BLaER1 treated with 17β-estradiol and CSF1 and Interleukin-3, amounts not matched to agents 10 nM and 100 nM (cell line): ENCODE data around the gene NCOA6.
"Not testable (repeated sequence)": the region's sequence is repeated elsewhere in the genome, so short reads cannot be mapped to it uniquely, and the experiment has no call there.

Experiments
- H3K27ac ChIP-seq, 11 experiments: shearing (Covaris generic); formaldehyde crosslinking; 2 replicates each; pipeline ENCODE4 v1.8.1; 2022
- H3K27me3 ChIP-seq, 11 experiments: shearing (Covaris generic); formaldehyde crosslinking; 2 replicates each; pipeline ENCODE4 v1.8.1; 2022
- H3K36me3 ChIP-seq, 11 experiments: shearing (Covaris generic); formaldehyde crosslinking; 2 replicates each; pipeline ENCODE4 v1.8.1; 2022
- H3K4me1 ChIP-seq, 10 experiments: shearing (Covaris generic); formaldehyde crosslinking; 2 replicates each; pipeline ENCODE4 v1.8.1; 2022
- H3K4me2 ChIP-seq, 11 experiments: shearing (Covaris generic); formaldehyde crosslinking; 2 replicates each; pipeline ENCODE4 v1.8.1; 2022
- H3K4me3 ChIP-seq, 10 experiments: shearing (Covaris generic); formaldehyde crosslinking; 2 replicates each; pipeline ENCODE4 v1.8.1; 2022
- H3K9ac ChIP-seq, 11 experiments: shearing (Covaris generic); formaldehyde crosslinking; 2 replicates each; pipeline ENCODE4 v1.8.1; 2022
- H3K9me3 ChIP-seq, 11 experiments: shearing (Covaris generic); formaldehyde crosslinking; replicated peaks in 1 of 11; 2 replicates each; pipeline ENCODE4 v1.8.1; 2022
- H4K20me1 ChIP-seq, 11 experiments: shearing (Covaris generic); formaldehyde crosslinking; 2 replicates each; pipeline ENCODE4 v1.8.1; 2022
- Cebpa-rat ChIP-seq, 11 experiments: shearing (Covaris generic); IDR thresholded peaks; 2 replicates each; pipeline ENCODE4 v1.8.1; 2022

NCOA6 gene

GRCh38 chr20:34798328-34798727 is 27.1 kb downstream of the NCOA6 start:
- H3K4me3 ChIP-seq, result no peak overlapping the region
- H4K20me1 ChIP-seq, result peaks cover 13 to 98% (median 54%) of the 10 kb centered on the region in 11 experiments; a peak in 20 of 22 replicates
- H3K9ac ChIP-seq, result no peak overlapping the region
- no peak for TF ChIP-seq Cebpa-rat (IDR thresholded peaks at IDR 0.05)
- H3K27me3 ChIP-seq, result no peaks in the 10 kb centered on the region
- H3K36me3 ChIP-seq, result peaks cover 24 to 54% (median 36%) of the 10 kb centered on the region in 11 experiments
- no peak overlapping the region for H3K4me2 ChIP-seq
- H3K27ac ChIP-seq, result no peak overlapping the region
- H3K4me1 ChIP-seq, result no peaks in the 10 kb centered on the region
- peaks cover 8 to 48% (median 35%) of the 10 kb centered on the region in 11 experiments; a peak in 20 of 22 replicates for H3K9me3 ChIP-seq

GRCh38 chr20:34797012-34797995 is 28.1 kb downstream of the NCOA6 start:
- Histone ChIP-seq H3K4me2 (no peak overlapping the region), H3K9me3 (peaks cover 8 to 40% (median 30%) of the 10 kb centered on the region in 11 experiments; a peak in 20 of 22 replicates), H3K9ac (no peak overlapping the region), H3K4me3 (no peak overlapping the region), H3K27me3 (no peaks in the 10 kb centered on the region), H3K27ac (no peak overlapping the region), H3K4me1 (peaks cover 4 to 8% (median 7%) of the 10 kb centered on the region in 10 experiments; a peak in 18 of 20 replicates), H4K20me1 (peaks cover 16 to 100% (median 62%) of the 10 kb centered on the region in 11 experiments; a peak in 21 of 22 replicates), H3K36me3 (peaks cover 14 to 44% (median 27%) of the 10 kb centered on the region in 11 experiments; a peak in 21 of 22 replicates)
- no peak for TF ChIP-seq Cebpa-rat (IDR thresholded peaks at IDR 0.05)

- no peak overlapping the region for H3K9ac ChIP-seq
- H3K4me1 ChIP-seq, result peaks cover 15 to 23% (median 20%) of the 10 kb centered on the region in 10 experiments
- no peak overlapping the region for H3K4me2 ChIP-seq
- H3K36me3 ChIP-seq, result peaks cover 22 to 49% (median 32%) of the 10 kb centered on the region in 11 experiments
- peaks cover 16 to 96% (median 62%) of the 10 kb centered on the region in 11 experiments; a peak in 21 of 22 replicates for H4K20me1 ChIP-seq
- no peaks in the 10 kb centered on the region for H3K27me3 ChIP-seq
- H3K9me3 ChIP-seq, result peaks cover 0 to 11% (median 2%) of the 10 kb centered on the region in 11 experiments; a peak in 9 of 22 replicates
- no peak for TF ChIP-seq Cebpa-rat (IDR thresholded peaks at IDR 0.05)
- no peak overlapping the region for H3K27ac ChIP-seq
- H3K4me3 ChIP-seq, result no peak overlapping the region
Observed at GRCh38 chr20:34794006-34794585, 31.4 kb downstream of the NCOA6 start.

- TF ChIP-seq Cebpa-rat (IDR thresholded peaks at IDR 0.05), result no peak
- Histone ChIP-seq H4K20me1 (peaks cover 12 to 91% (median 53%) of the 10 kb centered on the region in 11 experiments; a peak in 21 of 22 replicates), H3K4me2 (peak overlapping the region in 1 of 11 experiments; percentile 21; a peak in 3 of 22 replicates), H3K9ac (0 out of 22 replicates have a peak overlapping the region, but pooled peaks of 1 of the 11 experiments have one; percentile 20), H3K27me3 (no peaks in the 10 kb centered on the region), H3K4me1 (peaks cover 15 to 23% (median 20%) of the 10 kb centered on the region in 10 experiments), H3K36me3 (peaks cover 27 to 52% (median 40%) of the 10 kb centered on the region in 11 experiments), H3K9me3 (no peaks in the 10 kb centered on the region; a peak in 1 of 22 replicates), H3K27ac (peak overlapping the region in 5 of 11 experiments; percentile 12 to 69 (median 62); a peak in 8 of 22 replicates), H3K4me3 (no peak overlapping the region)
Observed at GRCh38 chr20:34792687-34793363, 32.6 kb downstream of the NCOA6 start.

- H3K4me3 ChIP-seq, result 0 out of 20 replicates have a peak overlapping the region, but pooled peaks of 1 of the 10 experiments have one; percentile 4
- H3K4me2 ChIP-seq, result peak overlapping the region; percentile 37 to 71 (median 49)
- H3K27ac ChIP-seq, result peak overlapping the region in 9 of 11 experiments; percentile 31 to 69 (median 46); a peak in 16 of 22 replicates
- H3K9ac ChIP-seq, result peak overlapping the region in 9 of 11 experiments; percentile 8 to 62 (median 37); a peak in 13 of 22 replicates
- H3K9me3 ChIP-seq, result no peaks in the 10 kb centered on the region
- H3K4me1 ChIP-seq, result peaks cover 15 to 23% (median 20%) of the 10 kb centered on the region in 10 experiments
- 0 out of 22 replicates have a peak, but pooled peaks of 1 of the 11 experiments have one; percentile 18 for TF ChIP-seq Cebpa-rat (IDR thresholded peaks at IDR 0.05)
- peaks cover 32 to 55% (median 45%) of the 10 kb centered on the region in 11 experiments for H3K36me3 ChIP-seq
- H4K20me1 ChIP-seq, result peaks cover 10 to 89% (median 39%) of the 10 kb centered on the region in 11 experiments; a peak in 21 of 22 replicates
- H3K27me3 ChIP-seq, result no peaks in the 10 kb centered on the region
Observed at GRCh38 chr20:34791289-34792020, 34.0 kb downstream of the NCOA6 start.

- Histone ChIP-seq H3K9ac (no peak overlapping the region), H3K36me3 (peaks cover 46 to 94% (median 67%) of the 10 kb centered on the region in 11 experiments), H3K9me3 (no peaks in the 10 kb centered on the region), H3K4me1 (no peaks in the 10 kb centered on the region), H3K4me2 (no peak overlapping the region), H4K20me1 (peaks cover 0 to 18% (median 0%) of the 10 kb centered on the region in 11 experiments; a peak in 5 of 22 replicates), H3K4me3 (no peak overlapping the region), H3K27me3 (no peaks in the 10 kb centered on the region), H3K27ac (no peak overlapping the region)
- no peak for TF ChIP-seq Cebpa-rat (IDR thresholded peaks at IDR 0.05)
Observed at GRCh38 chr20:34781220-34781619, 44.2 kb downstream of the NCOA6 start.

GRCh38 chr20:34780291-34780690 is 45.2 kb downstream of the NCOA6 start:
- H3K4me1 ChIP-seq, H3K9ac ChIP-seq, H3K27ac ChIP-seq, H3K4me3 ChIP-seq, H3K27me3 ChIP-seq, H3K4me2 ChIP-seq, H3K9me3 ChIP-seq: not testable (repeated sequence)
- Histone ChIP-seq H4K20me1 (peaks cover 0 to 18% (median 0%) of the 10 kb centered on the region in 11 experiments; a peak in 5 of 22 replicates), H3K36me3 (peaks cover 55 to 96% (median 74%) of the 10 kb centered on the region in 11 experiments)

- no peak overlapping the region for H3K27ac ChIP-seq
- no peak for TF ChIP-seq Cebpa-rat (IDR thresholded peaks at IDR 0.05)
Observed at GRCh38 chr20:34776177-34776576, 49.3 kb downstream of the NCOA6 start.

More at GRCh38 chr20:34776177-34776576, 49.3 kb downstream of the NCOA6 start:
- Histone ChIP-seq H3K9me3 (no peaks in the 10 kb centered on the region), H3K4me3 (no peak overlapping the region), H4K20me1 (peaks cover 0 to 15% (median 0%) of the 10 kb centered on the region in 11 experiments; a peak in 5 of 22 replicates), H3K4me2 (no peak overlapping the region), H3K9ac (no peak overlapping the region), H3K36me3 (peaks cover 74 to 100% (median 87%) of the 10 kb centered on the region in 11 experiments), H3K4me1 (peaks cover 0 to 9% (median 6%) of the 10 kb centered on the region in 10 experiments; a peak in 10 of 20 replicates), H3K27me3 (no peaks in the 10 kb centered on the region)
